GM12892 (cell line): ENCODE results near the gene RWDD4.

Source experiments
- POLR2A ChIP-seq: IDR thresholded peaks from 2 replicates; pipeline ENCODE4 v1.6.1; 2011; ENCODE audit warnings: low read depth, low read length, control low read depth
- POLR2AphosphoS5 ChIP-seq: IDR thresholded peaks from 2 replicates; pipeline ENCODE4 v1.6.1; 2011; ENCODE audit warnings: low read depth, low read length, control low read depth

GRCh38 chr4:183691006-183691405 is 32.0 kb upstream of the RWDD4 start:
- TF ChIP-seq POLR2AphosphoS5 (no peak), POLR2A (no peak)
